Progenitor cell of endocrine pancreas (in vitro differentiated cells): ENCODE data around the gene COX6B2. TPM values are rescaled to one million over a fixed set of nuclear protein-coding genes. Genes with fewer than 3 reads are reported as not detected.

ENCODE experiments used
- DNase-seq: peaks from one replicate; pipeline ENCODE4 v3.0.0; 2021; ENCODE audit warnings: low spot score; ENCODE audit not compliant: unreplicated experiment
- H3K27ac Mint-ChIP-seq: 2 replicates; pipeline ENCODE4 v1.8.0; 2021; ENCODE audit warnings: mild to moderate bottlenecking, moderate library complexity, mixed read lengths
- H3K27me3 Mint-ChIP-seq: 2 replicates; pipeline ENCODE4 v1.8.0; 2021; ENCODE audit warnings: mixed read lengths
- H3K36me3 Mint-ChIP-seq: 2 replicates; pipeline ENCODE4 v1.8.0; 2022; ENCODE audit warnings: mixed read lengths; ENCODE audit not compliant: insufficient read depth
- H3K4me1 Mint-ChIP-seq: 2 replicates; pipeline ENCODE4 v1.8.0; 2021; ENCODE audit warnings: low read depth, mixed read lengths
- H3K4me3 Mint-ChIP-seq: 2 replicates; pipeline ENCODE4 v1.8.0; 2021; ENCODE audit warnings: low read depth, mild to moderate bottlenecking, moderate library complexity, mixed read lengths
- H3K9me3 Mint-ChIP-seq: 2 replicates; pipeline ENCODE4 v1.8.0; 2021; ENCODE audit warnings: low read depth, mixed read lengths
- CTCF ChIP-seq: fragments of 200-600 bp; sonication (generic); IDR thresholded peaks from one replicate; pipeline ENCODE4 v1.5.0; 2021; ENCODE audit warnings: antibody characterized with exemption, mild to moderate bottlenecking; ENCODE audit not compliant: unreplicated experiment
- total RNA-seq: library from RNA; stranded (reverse); gene quantifications from 2 replicates; pipeline ENCODE4 v1.2.1, GENCODE V29; 2021

The COX6B2 gene
- total RNA-seq, 1 donor from 2014 or later, result not detected

- H3K4me1 Mint-ChIP-seq, result peaks cover 12% of the 10 kb centered on the region
- peaks cover 7% of the 10 kb centered on the region for H3K36me3 Mint-ChIP-seq
- peak overlapping the region; percentile 96 for H3K27ac Mint-ChIP-seq
- peak; percentile 72 for DNase-seq
- no peaks in the 10 kb centered on the region for H3K9me3 Mint-ChIP-seq
- no peak for TF ChIP-seq CTCF
- peak overlapping the region; percentile 96 for H3K4me3 Mint-ChIP-seq
- peaks cover 3% of the 10 kb centered on the region for H3K27me3 Mint-ChIP-seq
Observed at GRCh38 chr19:55341171-55341588, 13.3 kb downstream of the COX6B2 start.

- peaks cover 7% of the 10 kb centered on the region for H3K36me3 Mint-ChIP-seq
- H3K4me3 Mint-ChIP-seq, result peak overlapping the region; percentile 96
- H3K27me3 Mint-ChIP-seq, result peaks cover 3% of the 10 kb centered on the region
- peaks cover 12% of the 10 kb centered on the region for H3K4me1 Mint-ChIP-seq
- DNase-seq, result peak; percentile 35
- H3K9me3 Mint-ChIP-seq, result no peaks in the 10 kb centered on the region
- peak overlapping the region; percentile 96 for H3K27ac Mint-ChIP-seq
- peak; percentile 17 for TF ChIP-seq CTCF
Observed at GRCh38 chr19:55340784-55341147, 13.8 kb downstream of the COX6B2 start.

GRCh38 chr19:55339889-55340783 lies 14.4 kb downstream of the COX6B2 start:
- H3K4me3 Mint-ChIP-seq, result peak overlapping the region; percentile 96
- H3K4me1 Mint-ChIP-seq, result peaks cover 12% of the 10 kb centered on the region

GRCh38 chr19:55339105-55339888 lies 15.2 kb downstream of the COX6B2 start, which contains the start of gene KMT5C:
Gene KMT5C (plus strand): TSS chr19:55339876. CDS start chr19:55341937, 2,061 bp downstream.
- Mint-ChIP-seq H3K36me3 (peaks cover 2% of the 10 kb centered on the region), H3K4me3 (peak within 1 kb of the TSS; percentile 96), H3K9me3 (no peaks in the 10 kb centered on the region), H3K27me3 (peaks cover 3% of the 10 kb centered on the region), H3K27ac (peak within 1 kb of the TSS; percentile 100), H3K4me1 (peaks cover 12% of the 10 kb centered on the region)
- peak; percentile 100 for DNase-seq
- no peak for TF ChIP-seq CTCF

More at GRCh38 chr19:55339889-55340783, 14.4 kb downstream of the COX6B2 start:
- no peak for TF ChIP-seq CTCF
- no peaks in the 10 kb centered on the region for H3K9me3 Mint-ChIP-seq
- H3K36me3 Mint-ChIP-seq, result peaks cover 4% of the 10 kb centered on the region
- H3K27ac Mint-ChIP-seq, result peak overlapping the region; percentile 100
- peaks cover 3% of the 10 kb centered on the region for H3K27me3 Mint-ChIP-seq
- peak; percentile 29 for DNase-seq

GRCh38 chr19:55336101-55336500 lies 18.4 kb downstream of the COX6B2 start:
- no peak for DNase-seq
- Mint-ChIP-seq H3K27me3 (peaks cover 7% of the 10 kb centered on the region), H3K4me3 (no peak overlapping the region), H3K4me1 (peaks cover 6% of the 10 kb centered on the region), H3K9me3 (no peaks in the 10 kb centered on the region), H3K36me3 (no peaks in the 10 kb centered on the region), H3K27ac (no peak overlapping the region)
- no peak for TF ChIP-seq CTCF
